IgD-negative memory B cell (primary cell): Measurements from ENCODE around the gene DHRS1. TPM values are rescaled to one million over a fixed set of nuclear protein-coding genes. Genes with fewer than 3 reads are reported as not detected.

Experiments
- H3K27ac Mint-ChIP-seq, 3 donors: one replicate each; pipeline ENCODE4 v1.8.0; 2020 to 2022; ENCODE audit warnings: mild to moderate bottlenecking in 3 of 3, mixed read lengths in 3 of 3, moderate library complexity in 1 of 3
- H3K27me3 Mint-ChIP-seq: one replicate; pipeline ENCODE4 v1.8.0; 2021; ENCODE audit warnings: mixed read lengths
- H3K36me3 Mint-ChIP-seq: one replicate; pipeline ENCODE4 v1.8.0; 2020; ENCODE audit warnings: mild to moderate bottlenecking, mixed read lengths
- H3K4me1 Mint-ChIP-seq, 3 donors: one replicate each; pipeline ENCODE4 v1.8.0; 2020 to 2022; ENCODE audit warnings: mixed read lengths in 3 of 3, mild to moderate bottlenecking in 1 of 3
- H3K4me3 Mint-ChIP-seq, 4 donors: one replicate each; pipeline ENCODE4 v1.8.0; 2020 to 2022; ENCODE audit warnings: mild to moderate bottlenecking in 4 of 4, mixed read lengths in 4 of 4, moderate library complexity in 3 of 4
- H3K9me3 Mint-ChIP-seq, 3 donors: one replicate each; pipeline ENCODE4 v1.8.0; 2020 to 2021; ENCODE audit warnings: mixed read lengths in 3 of 3, mild to moderate bottlenecking in 1 of 3
- polyA plus RNA-seq: library from polyadenylated mRNA; unstranded; fragments of 300-500 nt; fragmentation: Illumina TruSeq; gene quantifications from one replicate; pipeline ENCODE4 v1.2.3, GENCODE V29; 2021

DHRS1 gene
- polyA plus RNA-seq, 1 donor from 2014 or later: 27.3 TPM

- Mint-ChIP-seq H3K27ac (no peak overlapping the region), H3K4me1 (peaks cover 0 to 4% (median 0%) of the 10 kb centered on the region in 3 donors), H3K4me3 (no peak overlapping the region), H3K27me3 (no peaks in the 10 kb centered on the region), H3K9me3 (no peaks in the 10 kb centered on the region), H3K36me3 (peaks cover 10% of the 10 kb centered on the region)
Observed at GRCh38 chr14:24261969-24262327, 37.6 kb downstream of the DHRS1 start.

DNA sequence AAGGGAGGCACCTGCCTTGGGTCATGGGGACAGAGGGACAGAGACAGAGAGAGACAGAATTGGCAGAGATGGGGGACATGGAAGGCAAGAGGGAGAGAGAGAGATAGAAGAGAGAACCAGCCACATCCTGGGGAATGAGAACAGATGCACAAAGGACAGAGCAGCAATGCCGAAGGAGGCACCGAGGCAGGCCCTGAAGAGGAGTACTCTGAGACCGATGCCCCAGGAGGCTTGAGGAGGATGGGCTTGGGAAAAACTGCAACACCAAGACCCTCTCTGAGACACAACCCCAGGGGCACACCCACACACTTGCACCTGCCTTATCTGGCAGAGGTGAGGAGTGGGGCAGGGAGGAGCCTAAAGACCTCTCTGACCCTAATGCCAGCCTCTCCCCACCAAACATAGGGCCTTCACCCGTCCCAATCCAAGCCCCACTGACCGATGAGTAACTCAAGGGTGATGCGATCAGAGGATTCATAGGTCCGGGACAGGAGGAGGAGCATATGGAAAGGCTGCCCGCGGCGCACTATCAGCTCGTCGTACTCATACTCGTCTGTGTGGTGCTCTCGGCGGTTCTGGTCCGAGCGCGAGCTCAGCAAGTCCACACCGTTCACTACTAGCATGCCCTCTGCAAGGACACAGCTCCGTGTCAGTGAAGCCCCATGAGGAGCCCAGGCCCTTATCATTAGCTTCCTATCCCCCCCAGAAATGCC, 38.2 kb downstream of the DHRS1 start:
- Mint-ChIP-seq H3K9me3 (no peaks in the 10 kb centered on the region), H3K27ac (no peak overlapping the region), H3K4me1 (peaks cover 0 to 2% (median 0%) of the 10 kb centered on the region in 3 donors), H3K27me3 (no peaks in the 10 kb centered on the region), H3K4me3 (no peak overlapping the region), H3K36me3 (peaks cover 5% of the 10 kb centered on the region)

DNA sequence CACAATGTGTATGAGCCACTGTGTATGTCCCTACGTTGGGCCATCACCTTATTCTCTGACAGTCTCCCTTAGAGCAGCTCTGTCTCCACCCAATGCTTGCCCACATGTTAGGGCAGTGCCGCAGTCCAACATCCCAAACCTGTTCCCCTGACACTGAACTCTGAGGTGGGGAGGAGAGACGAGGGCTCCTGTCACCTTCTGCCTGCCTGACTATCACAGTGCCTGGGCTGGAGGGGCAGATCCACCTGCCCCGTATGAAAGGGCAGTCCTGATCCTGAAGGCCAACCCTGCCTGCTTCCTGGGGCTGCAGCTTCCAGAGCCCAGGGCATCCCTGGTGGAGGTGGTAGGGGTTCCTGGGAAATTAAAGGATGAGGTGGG, 38.8 kb downstream of the DHRS1 start:
- no peak overlapping the region for H3K27ac Mint-ChIP-seq
- H3K4me3 Mint-ChIP-seq: no peak overlapping the region
- no peaks in the 10 kb centered on the region for H3K27me3 Mint-ChIP-seq
- peaks cover 0 to 2% (median 0%) of the 10 kb centered on the region in 3 donors for H3K4me1 Mint-ChIP-seq
- H3K36me3 Mint-ChIP-seq: peaks cover 3% of the 10 kb centered on the region
- H3K9me3 Mint-ChIP-seq: no peaks in the 10 kb centered on the region

DNA sequence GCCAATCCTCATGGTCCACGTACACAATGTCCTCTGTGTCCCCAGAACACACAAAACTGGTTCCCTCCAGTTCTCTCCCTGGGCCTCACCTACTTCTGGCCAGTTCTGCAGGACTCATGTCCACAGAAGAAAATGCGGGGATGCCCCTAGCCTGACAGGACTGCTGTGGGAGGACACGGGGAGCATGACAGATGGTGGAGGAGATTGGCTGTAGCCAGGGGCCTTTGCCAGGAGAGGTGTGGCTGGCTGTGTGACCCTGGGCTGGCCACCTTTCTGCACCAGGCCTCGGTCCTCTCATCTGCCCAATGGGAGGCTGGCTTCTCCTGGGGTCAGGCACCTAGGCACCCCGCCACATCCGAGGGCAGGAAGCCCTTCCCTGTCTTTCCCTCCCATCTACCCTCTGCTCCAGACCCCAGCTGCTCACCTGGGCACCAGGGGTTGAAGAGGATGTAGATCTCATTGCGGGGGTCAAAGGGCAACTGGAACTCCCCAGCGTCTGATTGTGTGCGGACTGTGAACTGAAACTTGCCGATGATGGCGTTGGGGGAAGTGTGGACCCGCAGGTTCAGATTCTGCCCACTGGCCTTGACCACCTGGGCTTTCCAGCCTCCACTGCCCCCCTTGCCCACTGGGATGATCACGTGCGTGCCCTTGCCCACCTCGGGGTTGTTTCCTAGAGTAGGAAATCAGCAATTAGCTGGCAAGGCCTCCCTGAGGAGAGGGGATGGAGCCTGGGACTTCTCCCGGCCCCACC, 39.4 kb downstream of the DHRS1 start:
- H3K27me3 Mint-ChIP-seq: no peaks in the 10 kb centered on the region

DNA sequence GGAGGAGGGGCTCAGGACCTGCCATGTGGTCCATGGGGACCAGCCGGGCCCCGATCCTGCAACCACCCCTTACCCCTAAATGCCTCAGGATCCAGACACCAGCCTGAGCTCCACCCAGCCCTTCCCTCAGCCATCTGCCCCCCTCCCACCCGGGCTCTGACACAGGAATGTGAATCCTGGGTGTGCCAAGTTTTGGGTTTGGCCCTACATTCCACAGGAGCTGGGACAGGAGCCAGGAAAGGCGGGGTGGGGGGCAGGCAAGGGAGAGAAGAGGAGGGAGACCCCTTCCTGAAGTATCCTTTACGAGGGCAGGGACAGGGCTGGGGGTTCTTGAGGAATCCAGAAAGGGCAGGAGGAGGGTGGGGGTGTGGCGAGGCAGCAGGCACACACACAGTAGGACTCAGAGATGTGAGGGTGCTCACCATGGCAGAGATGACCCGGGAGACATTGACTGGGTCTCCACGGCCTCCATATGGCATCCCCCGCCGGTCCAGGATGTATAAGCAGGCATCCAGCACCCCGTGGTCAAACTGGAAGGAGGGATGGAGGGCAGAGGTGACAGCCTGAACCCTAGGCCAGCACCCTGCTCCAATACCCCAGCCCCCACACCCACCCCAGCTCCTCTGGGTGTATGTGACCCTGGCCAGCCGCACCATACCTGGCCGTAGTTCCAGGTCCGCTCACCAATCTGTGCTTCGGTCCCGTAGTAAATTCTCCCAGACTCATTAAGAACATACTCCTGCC, 40.1 kb downstream of the DHRS1 start:
- Mint-ChIP-seq H3K27ac (no peak overlapping the region), H3K4me1 (peaks cover 0 to 2% (median 0%) of the 10 kb centered on the region in 3 donors), H3K36me3 (peaks cover 3% of the 10 kb centered on the region), H3K27me3 (no peaks in the 10 kb centered on the region), H3K9me3 (no peaks in the 10 kb centered on the region), H3K4me3 (no peak overlapping the region)

More for the DNA sequence above, 39.4 kb downstream of the DHRS1 start:
- Mint-ChIP-seq H3K4me1 (peaks cover 0 to 2% (median 0%) of the 10 kb centered on the region in 3 donors), H3K9me3 (no peaks in the 10 kb centered on the region), H3K36me3 (peaks cover 3% of the 10 kb centered on the region), H3K27ac (no peak overlapping the region), H3K4me3 (no peak overlapping the region)

DNA sequence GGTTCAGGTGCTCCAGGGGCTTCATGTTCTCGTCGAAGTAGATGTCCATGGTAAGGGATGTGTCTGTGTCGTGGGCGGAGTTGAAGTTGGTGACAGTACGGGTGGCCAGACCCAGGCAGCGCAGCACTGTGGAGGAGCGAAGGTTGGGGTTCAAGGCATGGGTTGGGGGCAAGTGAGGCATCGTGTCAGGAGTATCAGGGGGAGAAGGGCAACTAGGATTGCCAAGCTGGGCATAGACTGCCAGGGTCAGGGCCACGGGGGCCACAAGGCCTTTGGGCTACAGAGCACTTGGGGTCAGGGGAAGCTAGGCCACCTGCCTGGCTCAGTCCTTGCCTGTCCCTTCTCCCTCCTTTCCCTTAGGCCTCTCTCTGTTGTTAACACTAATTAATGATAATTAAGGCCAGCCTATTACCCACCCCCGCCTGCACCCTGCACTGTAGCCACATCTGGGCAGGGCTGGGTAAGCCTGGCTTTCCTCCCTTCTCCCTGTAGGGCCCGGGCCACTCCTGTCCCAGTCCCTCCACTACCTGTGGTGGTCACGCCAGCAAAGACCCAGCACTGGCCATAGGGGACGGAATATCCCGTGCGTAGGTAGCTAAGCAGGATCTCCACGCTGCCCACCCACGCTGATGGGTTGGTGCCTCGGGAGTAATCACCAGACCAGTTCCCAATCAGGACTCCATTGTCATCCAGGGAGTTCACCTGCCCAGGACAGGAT, 40.9 kb downstream of the DHRS1 start:
- Mint-ChIP-seq H3K36me3 (peaks cover 3% of the 10 kb centered on the region), H3K27ac (no peak overlapping the region)

GRCh38 chr14:24258119-24258518, 41.5 kb downstream of the DHRS1 start:
- Mint-ChIP-seq H3K4me1 (peaks cover 0 to 2% (median 0%) of the 10 kb centered on the region in 3 donors), H3K27ac (no peak overlapping the region), H3K4me3 (no peak overlapping the region), H3K36me3 (peaks cover 3% of the 10 kb centered on the region), H3K27me3 (no peaks in the 10 kb centered on the region), H3K9me3 (no peaks in the 10 kb centered on the region)

More for the DNA sequence above, 40.9 kb downstream of the DHRS1 start:
- peaks cover 0 to 2% (median 0%) of the 10 kb centered on the region in 3 donors for H3K4me1 Mint-ChIP-seq
- no peaks in the 10 kb centered on the region for H3K27me3 Mint-ChIP-seq
- no peaks in the 10 kb centered on the region for H3K9me3 Mint-ChIP-seq
- peak overlapping the region in 1 of 4 donors; percentile 61 for H3K4me3 Mint-ChIP-seq

GRCh38 chr14:24256960-24257359, 42.6 kb downstream of the DHRS1 start:
- no peaks in the 10 kb centered on the region for H3K27me3 Mint-ChIP-seq
- H3K4me3 Mint-ChIP-seq: peak overlapping the region in 1 of 4 donors; percentile 69
- no peaks in the 10 kb centered on the region for H3K9me3 Mint-ChIP-seq
- no peak overlapping the region for H3K27ac Mint-ChIP-seq
- H3K36me3 Mint-ChIP-seq: no peaks in the 10 kb centered on the region
- H3K4me1 Mint-ChIP-seq: peaks cover 0 to 2% (median 0%) of the 10 kb centered on the region in 3 donors

GRCh38 chr14:24255931-24256711, 43.5 kb downstream of the DHRS1 start:
- Mint-ChIP-seq H3K4me3 (no peak overlapping the region), H3K9me3 (no peaks in the 10 kb centered on the region), H3K27ac (no peak overlapping the region), H3K4me1 (peaks cover 0 to 2% (median 0%) of the 10 kb centered on the region in 3 donors), H3K36me3 (no peaks in the 10 kb centered on the region), H3K27me3 (no peaks in the 10 kb centered on the region)

GRCh38 chr14:24255438-24255837, 44.1 kb downstream of the DHRS1 start:
- no peak overlapping the region for H3K27ac Mint-ChIP-seq
- H3K4me3 Mint-ChIP-seq: no peak overlapping the region
- no peaks in the 10 kb centered on the region for H3K36me3 Mint-ChIP-seq
- H3K4me1 Mint-ChIP-seq: peaks cover 0 to 2% (median 1%) of the 10 kb centered on the region in 3 donors
- no peaks in the 10 kb centered on the region for H3K9me3 Mint-ChIP-seq
- no peaks in the 10 kb centered on the region for H3K27me3 Mint-ChIP-seq

GRCh38 chr14:24254630-24255392, 44.8 kb downstream of the DHRS1 start:
- Mint-ChIP-seq H3K9me3 (no peaks in the 10 kb centered on the region), H3K4me3 (no peak overlapping the region), H3K4me1 (peaks cover 0 to 2% (median 1%) of the 10 kb centered on the region in 3 donors), H3K36me3 (peaks cover under 1% of the 10 kb centered on the region), H3K27me3 (no peaks in the 10 kb centered on the region), H3K27ac (no peak overlapping the region)

GRCh38 chr14:24253936-24254335, 45.6 kb downstream of the DHRS1 start:
- no peak overlapping the region for H3K4me3 Mint-ChIP-seq
- no peak overlapping the region for H3K27ac Mint-ChIP-seq
- H3K36me3 Mint-ChIP-seq: peaks cover 2% of the 10 kb centered on the region
- no peaks in the 10 kb centered on the region for H3K9me3 Mint-ChIP-seq
- H3K4me1 Mint-ChIP-seq: peaks cover 0 to 2% (median 1%) of the 10 kb centered on the region in 3 donors
- no peaks in the 10 kb centered on the region for H3K27me3 Mint-ChIP-seq

GRCh38 chr14:24252289-24253124, 47.1 kb downstream of the DHRS1 start:
- H3K9me3 Mint-ChIP-seq: no peaks in the 10 kb centered on the region
- peaks cover 4 to 7% (median 5%) of the 10 kb centered on the region in 3 donors for H3K4me1 Mint-ChIP-seq
- peaks cover 2% of the 10 kb centered on the region for H3K36me3 Mint-ChIP-seq
- H3K4me3 Mint-ChIP-seq: no peak overlapping the region
- no peaks in the 10 kb centered on the region for H3K27me3 Mint-ChIP-seq
- no peak overlapping the region for H3K27ac Mint-ChIP-seq
